Liver (tissue), 3 donors: Measurements from ENCODE around the gene SASH1.

Experiments used
- ATF3 ChIP-seq: IDR thresholded peaks from 2 replicates; pipeline ENCODE4 v1.6.1; 2016; ENCODE audit warnings: antibody characterized with exemption
- CTCF ChIP-seq: fragments of 150-350 bp; IDR thresholded peaks from 2 replicates; pipeline ENCODE4 v1.5.1; 2017; ENCODE audit warnings: improper control_type of control experiment, low read depth, low read length; ENCODE audit not compliant: missing input control
- EGR1 ChIP-seq, 2 donors: IDR thresholded peaks; 2 replicates each; pipeline ENCODE4 v1.6.1; 2016 to 2018; ENCODE audit warnings: antibody characterized with exemption in 2 of 2, low read depth in 2 of 2
- GABPA ChIP-seq, 2 donors: IDR thresholded peaks in 1 of 2; conservative IDR thresholded peaks in 1 of 2; 2 replicates each; pipeline ENCODE4 v1.6.1; 2016; ENCODE audit warnings: antibody characterized with exemption in 2 of 2, mild to moderate bottlenecking in 1 of 2, moderate library complexity in 1 of 2
- HNF4G ChIP-seq: IDR thresholded peaks from 2 replicates; pipeline ENCODE4 v1.6.1; 2016; ENCODE audit warnings: antibody characterized with exemption
- JUND ChIP-seq, 2 donors: IDR thresholded peaks; 2 replicates each; pipeline ENCODE4 v1.6.1; 2016; ENCODE audit warnings: antibody characterized with exemption in 2 of 2
- MAX ChIP-seq: IDR thresholded peaks from 2 replicates; pipeline ENCODE4 v1.6.1; 2016; ENCODE audit warnings: antibody characterized with exemption
- RAD21 ChIP-seq, 2 donors: IDR thresholded peaks; 2 replicates each; pipeline ENCODE4 v1.6.1; 2016; ENCODE audit warnings: antibody characterized with exemption in 2 of 2, mild to moderate bottlenecking in 2 of 2
- REST ChIP-seq: IDR thresholded peaks from 2 replicates; pipeline ENCODE4 v1.6.1; 2016; ENCODE audit warnings: antibody characterized with exemption, mild to moderate bottlenecking
- SP1 ChIP-seq: IDR thresholded peaks from 2 replicates; pipeline ENCODE4 v1.6.1; 2018; ENCODE audit warnings: antibody characterized with exemption, mild to moderate bottlenecking
- YY1 ChIP-seq: IDR thresholded peaks from 2 replicates; pipeline ENCODE4 v1.6.1; 2016; ENCODE audit warnings: antibody characterized with exemption, mild to moderate bottlenecking
- ZBTB33 ChIP-seq: IDR thresholded peaks from 2 replicates; pipeline ENCODE4 v1.6.1; 2016; ENCODE audit warnings: antibody characterized with exemption
- donor health status: healthy.
- donor health status: healthy.

GRCh38 chr6:148535381-148535780, 192.7 kb downstream of the SASH1 start:
- TF ChIP-seq CTCF (no peak), ZBTB33 (no peak), EGR1 (IDR thresholded peaks at IDR 0.05; ENCODE audit: low read depth in 2 of 2) (no peak), RAD21 (IDR thresholded peaks at IDR 0.05) (no peak), JUND (IDR thresholded peaks at IDR 0.05) (no peak), SP1 (no peak), GABPA (IDR thresholded peaks at IDR 0.05 in 1 of 2, conservative IDR thresholded peaks at IDR 0.05 in 1 of 2) (no peak), YY1 (no peak), MAX (no peak), HNF4G (no peak), REST (no peak), ATF3 (no peak)
